Prostate gland (tissue), 2 donors: ENCODE measurements around the gene ESPNL.

Source experiments
- POLR2A ChIP-seq: fragments of 450-650 bp; IDR thresholded peaks from one replicate; pipeline ENCODE4 v1.6.1; 2016; ENCODE audit warnings: antibody characterized with exemption, mild to moderate bottlenecking
- POLR2AphosphoS5 ChIP-seq: sonication (generic); formaldehyde crosslinking; IDR thresholded peaks from one replicate; pipeline ENCODE4 v1.6.1; 2017; ENCODE audit warnings: antibody characterized with exemption
- TF ChIP-seq, protein P1 (sequence below), 4 experiments: fragments of 200-600 bp in 2 of 4; fragments of 450-650 bp in 2 of 4; sonication (generic) in 2 of 4; IDR thresholded peaks; 1 replicate in 3 of 4; 2 replicates in 1 of 4; pipeline ENCODE4 v1.5.1; 2016 to 2019; ENCODE audit warnings: antibody characterized with exemption in 4 of 4, mild to moderate bottlenecking in 2 of 4, moderate library complexity in 2 of 4

DNA sequence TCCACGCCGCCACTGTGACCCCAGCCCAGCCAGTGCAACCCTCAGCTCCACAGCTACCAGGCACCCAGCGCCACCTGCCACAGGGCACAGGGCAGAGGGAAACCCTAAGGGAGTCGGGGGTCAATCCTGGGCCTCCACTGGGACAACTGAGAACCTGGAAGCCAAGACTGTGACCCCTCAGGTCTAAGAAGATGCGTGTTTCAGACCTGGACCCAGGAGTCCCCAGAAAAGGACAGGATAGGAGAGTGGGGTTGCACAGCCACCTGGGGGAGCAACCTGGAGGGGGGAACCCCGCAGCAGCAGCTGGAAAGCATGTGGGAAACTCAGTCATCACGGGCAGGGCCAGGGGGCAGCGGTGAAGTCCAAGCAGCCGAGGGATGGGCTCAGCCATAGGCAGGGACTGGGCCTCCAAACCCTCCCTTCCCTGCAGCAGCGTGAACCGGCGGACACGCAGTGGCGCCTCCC, 4.1 kb downstream of the ESPNL start:
- TF ChIP-seq POLR2AphosphoS5 = no peak
- TF ChIP-seq, protein P1, sequence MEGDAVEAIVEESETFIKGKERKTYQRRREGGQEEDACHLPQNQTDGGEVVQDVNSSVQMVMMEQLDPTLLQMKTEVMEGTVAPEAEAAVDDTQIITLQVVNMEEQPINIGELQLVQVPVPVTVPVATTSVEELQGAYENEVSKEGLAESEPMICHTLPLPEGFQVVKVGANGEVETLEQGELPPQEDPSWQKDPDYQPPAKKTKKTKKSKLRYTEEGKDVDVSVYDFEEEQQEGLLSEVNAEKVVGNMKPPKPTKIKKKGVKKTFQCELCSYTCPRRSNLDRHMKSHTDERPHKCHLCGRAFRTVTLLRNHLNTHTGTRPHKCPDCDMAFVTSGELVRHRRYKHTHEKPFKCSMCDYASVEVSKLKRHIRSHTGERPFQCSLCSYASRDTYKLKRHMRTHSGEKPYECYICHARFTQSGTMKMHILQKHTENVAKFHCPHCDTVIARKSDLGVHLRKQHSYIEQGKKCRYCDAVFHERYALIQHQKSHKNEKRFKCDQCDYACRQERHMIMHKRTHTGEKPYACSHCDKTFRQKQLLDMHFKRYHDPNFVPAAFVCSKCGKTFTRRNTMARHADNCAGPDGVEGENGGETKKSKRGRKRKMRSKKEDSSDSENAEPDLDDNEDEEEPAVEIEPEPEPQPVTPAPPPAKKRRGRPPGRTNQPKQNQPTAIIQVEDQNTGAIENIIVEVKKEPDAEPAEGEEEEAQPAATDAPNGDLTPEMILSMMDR (IDR thresholded peaks at IDR 0.05) = no peak
- TF ChIP-seq POLR2A = no peak
